C1 segment of cervical spinal cord (tissue), 14 donors: ENCODE results near the gene TAS2R41.
"Not testable (repeated sequence)": the region's sequence is repeated elsewhere in the genome, so short reads cannot be mapped to it uniquely, and the experiment has no call there.

Source experiments
- DNase-seq, 14 donors: peaks; one replicate each; lab custom pipeline; 2025; lab: John Stamatoyannopoulos, UW

Gene TAS2R41

GRCh38 chr7:143516981-143517380 lies 39.3 kb downstream of the TAS2R41 start:
- no peak for DNase-seq

GRCh38 chr7:143518521-143518920 lies 40.8 kb downstream of the TAS2R41 start:
- DNase-seq = no peak

DNA sequence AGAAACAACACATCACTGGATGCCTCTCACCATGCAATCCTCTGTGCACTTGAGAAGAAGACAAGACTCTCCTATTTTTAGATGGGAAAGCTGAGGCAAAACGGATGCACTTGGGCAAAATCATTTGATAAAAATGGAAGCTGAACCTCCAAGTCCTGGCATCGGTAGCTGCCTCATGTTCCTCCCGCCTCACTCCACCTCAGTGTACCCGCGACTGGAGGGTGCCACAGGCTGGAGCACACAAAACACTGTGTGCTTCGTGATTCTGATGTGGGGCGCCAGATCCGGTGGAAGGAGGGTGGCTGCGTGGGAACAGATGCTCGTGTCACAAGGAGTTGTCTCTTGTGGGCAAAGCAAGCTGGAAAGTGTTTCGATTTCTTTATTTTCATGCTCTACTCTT lies 41.3 kb downstream of the TAS2R41 start:
- DNase-seq = no peak

GRCh38 chr7:143519411-143520131 lies 41.9 kb downstream of the TAS2R41 start:
- DNase-seq = no peak

DNA sequence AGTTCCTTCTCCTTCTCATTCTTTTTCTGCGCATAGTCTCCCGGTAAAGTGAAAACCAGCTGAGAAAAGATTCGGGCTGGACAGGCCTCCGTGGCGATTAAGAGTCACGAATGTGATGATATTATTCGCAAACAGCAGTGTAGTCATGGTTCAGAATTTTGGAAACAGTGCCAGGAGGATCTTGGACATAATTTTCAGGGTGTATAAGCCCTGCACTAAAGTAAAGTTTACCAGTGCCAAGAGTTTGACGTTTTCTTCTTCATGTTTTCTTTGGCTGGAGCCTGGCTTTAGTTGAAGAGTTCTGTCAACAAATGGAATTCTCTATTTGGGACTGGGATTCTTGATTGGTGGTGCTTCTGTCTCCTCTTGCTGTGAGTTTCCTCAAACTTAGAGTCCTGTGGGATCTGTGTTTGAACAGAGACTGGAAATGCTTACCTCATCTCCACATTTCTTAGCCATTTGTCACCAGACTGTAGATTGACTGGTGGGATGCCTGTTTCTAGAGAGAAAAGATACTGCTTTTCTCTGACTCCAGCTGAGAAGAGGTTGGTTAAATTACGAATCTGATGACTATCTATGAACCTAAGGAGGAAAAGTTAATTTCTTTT lies 44.7 kb downstream of the TAS2R41 start:
- DNase-seq = not testable (repeated sequence)
